Activated naive CD8-positive, alpha-beta T cell treated with anti-CD3 and anti-CD28 coated beads, Interleukin-2, amount 10 ng/mL, durations not matched to agents 7 days and 5 days (primary cell): ENCODE results near the gene KIAA0513. TPM values are rescaled to one million over a fixed set of nuclear protein-coding genes. Genes with fewer than 3 reads are reported as not detected.

Experiments
- ATAC-seq: fragments of 150-1000 bp; cut with Tn5 transposase; one replicate; pipeline ENCODE4 v1.10.0; 2021; ENCODE audit warnings: low read depth, moderate library complexity
- POLR2A ChIA-PET: fragments of 350-600 bp; sonication (Branson Sonifier 250); formaldehyde crosslinking; loops from one replicate; lab custom pipeline; 2021; ENCODE audit warnings: antibody characterized with exemption; lab: Charles Lee
- DNase-seq: peaks from one replicate; pipeline ENCODE4 v3.0.0; 2021
- H3K27ac Mint-ChIP-seq: one replicate; pipeline ENCODE4 v1.8.0; 2022; ENCODE audit warnings: mild to moderate bottlenecking, mixed read lengths
- H3K27me3 Mint-ChIP-seq: one replicate; pipeline ENCODE4 v1.8.0; 2022; ENCODE audit warnings: mild to moderate bottlenecking, moderate library complexity, mixed read lengths
- H3K36me3 Mint-ChIP-seq: one replicate; pipeline ENCODE4 v1.8.0; 2021; ENCODE audit warnings: mild to moderate bottlenecking, mixed read lengths
- H3K4me1 Mint-ChIP-seq: one replicate; pipeline ENCODE4 v1.8.0; 2021; ENCODE audit warnings: mixed read lengths
- H3K4me3 Mint-ChIP-seq: one replicate; pipeline ENCODE4 v1.8.0; 2022; ENCODE audit warnings: mild to moderate bottlenecking, moderate library complexity, mixed read lengths
- H3K9me3 Mint-ChIP-seq: one replicate; pipeline ENCODE4 v1.8.0; 2021; ENCODE audit warnings: mixed read lengths
- total RNA-seq, 2 experiments: library from RNA; stranded (reverse); gene quantifications; one replicate each; pipeline ENCODE4 v1.2.3, GENCODE V29; 2021

The KIAA0513 gene
- total RNA-seq, 2 experiments from 2014 or later: 11.6 to 13.9 TPM

DNA sequence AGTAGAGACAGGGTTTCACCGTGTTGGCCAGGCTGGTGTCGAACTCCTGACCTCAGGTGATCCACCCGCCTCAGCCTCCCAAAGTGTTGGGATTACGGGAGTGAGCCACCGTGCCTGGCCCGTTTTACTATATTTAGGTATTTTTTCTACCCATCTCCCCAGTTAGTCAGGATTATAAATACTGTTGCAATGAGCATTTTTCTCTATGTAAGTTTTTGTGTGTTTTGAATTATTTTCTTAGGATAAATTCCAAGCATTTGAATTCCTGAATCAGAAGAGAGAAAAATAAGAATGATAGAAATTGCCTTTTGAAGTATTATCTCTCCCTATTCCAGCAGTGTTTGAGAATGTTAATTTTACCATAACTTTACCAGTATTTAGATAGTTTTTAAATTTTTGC is 36.6 kb downstream of the KIAA0513 start:
- Mint-ChIP-seq H3K27ac (no peak overlapping the region), H3K4me1 (peaks cover 3% of the 10 kb centered on the region), H3K4me3 (no peak overlapping the region), H3K36me3 (no peaks in the 10 kb centered on the region), H3K9me3 (no peaks in the 10 kb centered on the region), H3K27me3 (no peaks in the 10 kb centered on the region)
- ATAC-seq: no peak
- DNase-seq: no peak
- POLR2A ChIA-PET: no interaction called here

- Mint-ChIP-seq H3K4me1 (peaks cover 3% of the 10 kb centered on the region), H3K36me3 (no peaks in the 10 kb centered on the region)
- ATAC-seq: no peak
Observed at GRCh38 chr16:85065099-85065498, 37.5 kb downstream of the KIAA0513 start.

DNA sequence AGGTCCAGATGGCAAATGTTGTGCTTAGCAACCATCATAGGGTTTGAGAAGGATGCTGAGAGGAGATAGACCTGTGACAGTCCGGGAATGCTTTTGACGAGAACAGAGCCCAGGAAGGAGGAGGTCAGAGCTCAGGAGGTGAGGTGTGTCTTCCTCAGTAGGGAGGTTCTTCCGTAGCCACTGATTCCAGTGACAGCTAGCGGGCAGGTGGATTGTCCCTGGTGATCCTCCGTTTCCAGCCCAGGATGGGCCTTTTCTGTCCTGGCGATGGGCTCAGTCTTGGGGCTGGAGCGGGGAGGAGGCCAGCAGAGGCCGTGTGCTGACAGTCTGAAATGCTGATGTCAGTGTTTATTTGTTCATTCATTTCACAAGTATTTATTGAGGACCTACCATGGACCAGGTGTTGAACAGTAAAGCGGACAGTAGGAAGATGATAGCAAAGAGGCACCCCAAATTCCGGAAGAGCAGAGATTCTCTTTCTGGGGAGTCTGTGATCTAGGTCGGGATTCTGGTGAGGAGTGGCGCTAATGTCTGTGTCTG is 38.8 kb downstream of the KIAA0513 start:
- Mint-ChIP-seq H3K36me3 (no peaks in the 10 kb centered on the region), H3K4me3 (no peak overlapping the region), H3K9me3 (no peaks in the 10 kb centered on the region), H3K4me1 (peaks cover 1% of the 10 kb centered on the region), H3K27ac (no peak overlapping the region), H3K27me3 (no peaks in the 10 kb centered on the region)
- no peak for DNase-seq
- POLR2A ChIA-PET: no interaction called here
- ATAC-seq: no peak

More at GRCh38 chr16:85065099-85065498, 37.5 kb downstream of the KIAA0513 start:
- no peak for DNase-seq
- Mint-ChIP-seq H3K27ac (no peak overlapping the region), H3K27me3 (no peaks in the 10 kb centered on the region), H3K4me3 (no peak overlapping the region), H3K9me3 (no peaks in the 10 kb centered on the region)
- POLR2A ChIA-PET: no interaction called here

DNA sequence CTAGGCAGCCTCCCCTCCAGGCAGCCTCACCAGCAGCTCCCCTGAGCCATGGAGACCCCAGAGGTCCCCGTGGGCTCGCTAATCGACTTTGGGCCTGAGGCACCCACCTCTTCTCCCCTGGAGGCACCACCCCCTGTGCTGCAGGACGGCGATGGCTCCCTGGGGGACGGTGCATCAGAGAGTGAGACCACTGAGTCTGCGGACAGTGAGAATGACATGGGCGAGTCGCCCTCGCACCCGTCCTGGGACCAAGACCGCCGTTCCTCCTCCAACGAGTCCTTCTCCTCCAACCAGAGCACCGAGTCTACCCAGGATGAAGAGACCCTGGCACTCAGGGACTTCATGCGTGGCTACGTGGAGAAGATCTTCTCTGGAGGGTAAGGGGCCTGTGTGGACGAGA is 39.4 kb downstream of the KIAA0513 start:
- ATAC-seq (no peak), DNase-seq (no peak)
- Mint-ChIP-seq H3K9me3 (no peaks in the 10 kb centered on the region), H3K4me1 (no peaks in the 10 kb centered on the region), H3K4me3 (no peak overlapping the region), H3K27me3 (no peaks in the 10 kb centered on the region), H3K27ac (no peak overlapping the region), H3K36me3 (no peaks in the 10 kb centered on the region)
- POLR2A ChIA-PET: no interaction called here

- no peaks in the 10 kb centered on the region for H3K9me3 Mint-ChIP-seq
- DNase-seq (no peak), ATAC-seq (no peak)
- H3K4me3 Mint-ChIP-seq: no peak overlapping the region
- H3K27me3 Mint-ChIP-seq: no peaks in the 10 kb centered on the region
- no peaks in the 10 kb centered on the region for H3K4me1 Mint-ChIP-seq
- no peaks in the 10 kb centered on the region for H3K36me3 Mint-ChIP-seq
- no peak overlapping the region for H3K27ac Mint-ChIP-seq
- POLR2A ChIA-PET: no interaction called here
Observed at GRCh38 chr16:85067426-85067825, 39.8 kb downstream of the KIAA0513 start.

DNA sequence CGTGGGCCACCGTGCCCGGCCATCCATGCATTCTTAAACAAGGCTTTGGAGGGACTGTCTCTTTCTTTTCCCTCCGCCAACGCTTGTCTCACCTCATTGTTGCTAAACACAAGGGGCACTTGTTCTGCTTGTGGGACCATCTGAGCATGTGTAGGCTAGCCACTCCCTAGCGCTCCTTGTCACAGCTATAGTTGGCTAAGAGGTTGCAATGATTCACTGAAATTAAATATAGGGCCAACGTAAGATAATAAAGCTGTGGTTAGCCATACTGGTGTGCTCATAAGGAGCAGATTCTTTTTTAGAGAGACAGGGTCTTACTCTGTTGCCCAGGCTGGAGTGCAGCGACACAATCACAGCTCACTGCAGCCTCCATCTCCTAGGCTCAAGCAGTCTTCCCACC is 41.2 kb downstream of the KIAA0513 start:
- no peak for DNase-seq
- POLR2A ChIA-PET: no interaction called here
- no peaks in the 10 kb centered on the region for H3K36me3 Mint-ChIP-seq
- H3K27me3 Mint-ChIP-seq: no peaks in the 10 kb centered on the region
- ATAC-seq: no peak
- no peak overlapping the region for H3K4me3 Mint-ChIP-seq
- no peaks in the 10 kb centered on the region for H3K4me1 Mint-ChIP-seq
- no peaks in the 10 kb centered on the region for H3K9me3 Mint-ChIP-seq
- H3K27ac Mint-ChIP-seq: no peak overlapping the region

- Mint-ChIP-seq H3K36me3 (no peaks in the 10 kb centered on the region), H3K4me1 (no peaks in the 10 kb centered on the region)
- ATAC-seq: no peak
Observed at GRCh38 chr16:85069171-85069570, 41.6 kb downstream of the KIAA0513 start.

DNA sequence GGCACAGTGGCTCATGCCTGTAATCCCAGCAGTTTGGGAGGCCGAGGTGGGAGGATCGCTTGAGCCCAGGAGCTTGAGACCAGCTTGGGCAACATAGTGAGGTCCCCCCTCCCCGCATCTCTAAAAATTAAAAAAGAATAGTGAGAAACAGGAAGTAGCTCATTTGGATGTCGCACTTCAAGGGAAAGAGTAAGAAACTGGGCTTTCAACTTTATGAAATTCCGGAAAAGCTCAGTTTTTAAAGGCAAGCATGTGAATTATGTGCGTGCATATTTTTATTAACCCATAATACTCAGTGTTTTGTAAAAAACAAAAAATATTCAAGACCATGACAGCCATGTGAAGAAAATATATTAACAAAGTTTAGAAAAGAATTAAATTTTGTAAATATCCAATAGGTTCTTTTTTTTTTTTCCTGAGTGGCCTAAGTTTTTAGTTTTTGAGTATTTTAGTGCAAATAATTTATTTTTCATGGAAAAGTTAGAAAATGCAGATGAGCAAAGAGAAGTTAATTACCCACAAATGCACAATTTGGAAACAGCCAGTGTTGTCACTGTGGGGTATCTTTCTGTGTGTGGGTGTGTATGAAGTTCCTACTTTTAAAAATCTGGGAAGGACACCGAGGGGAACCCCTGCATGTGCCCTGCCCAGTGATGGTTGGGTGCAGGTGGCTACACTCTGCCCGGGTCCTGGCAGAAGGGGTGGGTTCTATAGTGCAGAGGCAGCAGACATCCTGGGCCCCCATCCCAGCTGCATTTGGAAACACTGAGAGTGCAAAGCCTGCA is 44.7 kb downstream of the KIAA0513 start:
- ATAC-seq: no peak
- no peak for DNase-seq
- Mint-ChIP-seq H3K4me1 (no peaks in the 10 kb centered on the region), H3K27ac (no peak overlapping the region), H3K27me3 (no peaks in the 10 kb centered on the region), H3K4me3 (no peak overlapping the region), H3K36me3 (no peaks in the 10 kb centered on the region), H3K9me3 (no peaks in the 10 kb centered on the region)
- POLR2A ChIA-PET: no interaction called here

More at GRCh38 chr16:85069171-85069570, 41.6 kb downstream of the KIAA0513 start:
- H3K4me3 Mint-ChIP-seq: no peak overlapping the region
- H3K27ac Mint-ChIP-seq: no peak overlapping the region
- DNase-seq: no peak
- POLR2A ChIA-PET: no interaction called here
- H3K27me3 Mint-ChIP-seq: no peaks in the 10 kb centered on the region
- no peaks in the 10 kb centered on the region for H3K9me3 Mint-ChIP-seq

DNA sequence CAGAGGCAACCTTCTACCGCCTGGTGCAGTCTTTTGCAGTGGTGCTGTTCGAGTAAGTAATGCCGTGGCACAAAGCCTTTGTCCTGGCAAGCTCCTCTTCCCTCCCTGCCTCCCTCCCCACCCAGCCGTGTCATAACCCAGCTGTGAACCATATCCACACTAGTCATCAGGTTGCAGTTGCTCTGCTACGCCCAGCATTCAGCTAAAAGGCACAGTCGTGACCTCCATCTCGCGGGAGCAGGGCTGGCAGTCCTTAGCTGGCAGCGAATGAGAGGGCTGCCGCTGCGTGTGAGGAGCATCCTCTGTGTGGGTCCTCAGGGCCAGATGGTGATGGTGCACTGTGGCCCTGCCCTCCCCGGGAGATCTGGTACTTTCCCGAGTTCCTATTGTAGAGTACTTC is 45.4 kb downstream of the KIAA0513 start:
- no peak overlapping the region for H3K4me3 Mint-ChIP-seq
- H3K27ac Mint-ChIP-seq: no peak overlapping the region
- no peaks in the 10 kb centered on the region for H3K9me3 Mint-ChIP-seq
- no peaks in the 10 kb centered on the region for H3K27me3 Mint-ChIP-seq
- no peaks in the 10 kb centered on the region for H3K36me3 Mint-ChIP-seq
- POLR2A ChIA-PET: no interaction called here
- H3K4me1 Mint-ChIP-seq: peaks cover 2% of the 10 kb centered on the region
- DNase-seq (no peak), ATAC-seq (no peak)

DNA sequence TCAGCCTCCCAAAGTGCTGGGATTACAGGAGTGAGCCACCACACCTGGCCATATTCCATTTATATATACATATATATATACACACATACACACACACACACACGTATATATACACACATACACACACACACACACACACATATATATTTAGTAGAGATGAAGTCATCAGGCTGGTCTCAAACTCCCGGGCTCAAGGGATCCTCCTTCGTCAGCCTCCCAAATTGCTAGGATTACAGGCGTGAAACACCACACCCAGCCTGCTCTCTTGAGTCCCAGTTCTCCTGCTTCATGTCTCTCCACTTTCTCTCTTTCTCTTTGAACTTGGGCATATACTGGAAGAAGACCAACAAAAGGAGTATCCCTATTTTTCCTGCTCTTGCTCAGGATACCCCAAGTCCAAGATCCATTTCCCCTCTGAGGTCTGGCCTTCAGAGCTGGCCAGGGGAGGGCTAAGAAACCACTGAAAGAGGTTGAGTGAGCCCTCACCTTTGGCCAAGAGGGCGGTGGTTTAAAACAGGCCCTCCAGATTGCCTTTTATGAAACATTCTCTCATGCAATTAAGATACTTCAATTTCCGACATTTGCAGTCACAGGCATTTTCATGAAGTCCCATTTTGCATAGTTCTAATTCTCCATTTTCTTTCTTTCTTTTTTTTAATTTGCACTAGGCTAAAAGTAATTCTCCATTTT is 46.8 kb downstream of the KIAA0513 start:
- Mint-ChIP-seq H3K27ac (no peak overlapping the region), H3K27me3 (no peaks in the 10 kb centered on the region)
- POLR2A ChIA-PET: no interaction called here

DNA sequence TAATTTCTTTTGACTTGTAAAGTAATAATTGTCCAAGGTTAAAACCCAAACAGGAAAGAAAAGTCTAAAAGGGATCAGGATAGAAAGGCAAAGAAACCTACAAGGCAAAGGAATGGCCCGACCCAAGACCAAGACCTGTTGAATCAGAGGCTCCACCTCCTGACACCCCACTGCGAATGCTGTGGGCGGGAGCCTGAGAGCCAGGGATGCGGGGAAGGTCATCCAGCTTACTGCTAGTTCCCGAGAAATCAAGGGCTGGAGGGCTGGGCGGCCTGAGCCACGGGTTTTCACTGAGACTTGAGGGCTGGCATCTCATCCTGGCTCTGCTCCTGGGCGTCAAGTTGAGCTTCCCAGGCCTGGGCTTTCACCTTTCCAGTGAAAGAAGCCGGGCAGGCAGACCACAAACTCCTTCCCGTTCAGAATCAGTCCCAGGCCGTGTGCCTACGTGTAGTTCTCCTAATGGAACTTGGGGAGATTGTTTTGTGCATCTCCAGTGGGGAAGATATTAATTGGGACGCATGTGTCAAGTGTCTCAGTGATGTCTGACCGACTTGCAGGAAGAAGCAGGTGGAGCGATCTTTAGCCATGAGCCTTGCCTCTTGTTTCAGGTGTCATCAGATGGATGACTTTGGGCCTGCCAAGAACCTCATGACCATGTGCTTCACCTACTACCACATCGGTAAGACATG is 47.8 kb downstream of the KIAA0513 start:
- no peaks in the 10 kb centered on the region for H3K36me3 Mint-ChIP-seq
- H3K9me3 Mint-ChIP-seq: no peaks in the 10 kb centered on the region
- H3K27me3 Mint-ChIP-seq: no peaks in the 10 kb centered on the region
- H3K4me1 Mint-ChIP-seq: peaks cover 4% of the 10 kb centered on the region
- DNase-seq: no peak
- no peak overlapping the region for H3K27ac Mint-ChIP-seq
- no peak for ATAC-seq
- no peak overlapping the region for H3K4me3 Mint-ChIP-seq
- POLR2A ChIA-PET: no interaction called here

More for the DNA sequence above, 46.8 kb downstream of the KIAA0513 start:
- Mint-ChIP-seq H3K9me3 (no peaks in the 10 kb centered on the region), H3K4me3 (no peak overlapping the region), H3K36me3 (no peaks in the 10 kb centered on the region), H3K4me1 (peaks cover 4% of the 10 kb centered on the region)
- DNase-seq (no peak), ATAC-seq (no peak)

GRCh38 chr16:85077039-85077438 is 49.4 kb downstream of the KIAA0513 start:
- ATAC-seq: peak; percentile 47
- H3K27ac Mint-ChIP-seq: no peak overlapping the region

GRCh38 chr16:85077576-85078125 is 50.1 kb downstream of the KIAA0513 start:
- H3K4me3 Mint-ChIP-seq: no peak overlapping the region
- no peak for ATAC-seq
- no peaks in the 10 kb centered on the region for H3K9me3 Mint-ChIP-seq
- H3K27me3 Mint-ChIP-seq: no peaks in the 10 kb centered on the region
- no peak for DNase-seq
- H3K27ac Mint-ChIP-seq: no peak overlapping the region
- POLR2A ChIA-PET: no interaction called here
- H3K4me1 Mint-ChIP-seq: peaks cover 4% of the 10 kb centered on the region
- H3K36me3 Mint-ChIP-seq: no peaks in the 10 kb centered on the region

More at GRCh38 chr16:85077039-85077438, 49.4 kb downstream of the KIAA0513 start:
- no peak overlapping the region for H3K4me3 Mint-ChIP-seq
- no peaks in the 10 kb centered on the region for H3K36me3 Mint-ChIP-seq
- no peaks in the 10 kb centered on the region for H3K9me3 Mint-ChIP-seq
- DNase-seq: no peak
- H3K4me1 Mint-ChIP-seq: peaks cover 4% of the 10 kb centered on the region
- H3K27me3 Mint-ChIP-seq: no peaks in the 10 kb centered on the region
- POLR2A ChIA-PET: no interaction called here
